Body of pancreas (tissue), 4 donors: ENCODE measurements around the gene SIRPB1.

Experiments
- CTCF ChIP-seq, 7 experiments: fragments of 450-650 bp in 4 of 7; fragments of 200-600 bp in 3 of 7; sonication (generic) in 3 of 7; IDR thresholded peaks; one replicate each; pipeline ENCODE4 v1.5.1; 2016 to 2019; ENCODE audit warnings: antibody characterized with exemption in 7 of 7
- POLR2A ChIP-seq, 3 donors: fragments of 450-650 bp; IDR thresholded peaks; one replicate each; pipeline ENCODE4 v1.6.1; 2016; ENCODE audit warnings: antibody characterized with exemption in 3 of 3, mild to moderate bottlenecking in 2 of 3

- TF ChIP-seq POLR2A (IDR thresholded peaks at IDR 0.05) (no peak), CTCF (IDR thresholded peaks at IDR 0.05) (no peak)
Measured at GRCh38 chr20:1632178-1632577, 12.4 kb upstream of the SIRPB1 start.
